ENCODE data around the gene S100A10.

Gene S100A10

GRCh38 chr1:152013664-152014237 is 20.1 kb upstream of the S100A10 start:
- no peak for DNase-seq (ENCODE audit: low read depth)

- DNase-seq (ENCODE audit: low read depth): no peak
Measured at GRCh38 chr1:152009691-152010090, 16.0 kb upstream of the S100A10 start.

GRCh38 chr1:152007047-152007446 is 13.4 kb upstream of the S100A10 start:
- DNase-seq (ENCODE audit: low read depth): no peak

- no peak for DNase-seq (ENCODE audit: low read depth)
Measured at GRCh38 chr1:152005360-152005912, 11.8 kb upstream of the S100A10 start.

- no peak for DNase-seq (ENCODE audit: low read depth)
Measured at GRCh38 chr1:152003846-152004442, 10.3 kb upstream of the S100A10 start.

GRCh38 chr1:152002960-152003359 is 9.3 kb upstream of the S100A10 start:
- DNase-seq (ENCODE audit: low read depth): no peak

GRCh38 chr1:152001631-152002584 is 8.2 kb upstream of the S100A10 start:
- peak; percentile 66 for DNase-seq (ENCODE audit: low read depth)

GRCh38 chr1:152000964-152001630 is 7.4 kb upstream of the S100A10 start:
- DNase-seq (ENCODE audit: low read depth): no peak

- no peak for DNase-seq (ENCODE audit: low read depth)
Measured at GRCh38 chr1:151998611-151999362, 5.1 kb upstream of the S100A10 start.

- DNase-seq (ENCODE audit: low read depth): no peak
Measured at GRCh38 chr1:151997284-151997570, 3.6 kb upstream of the S100A10 start.

- DNase-seq (ENCODE audit: low read depth): no peak
Measured at GRCh38 chr1:151995774-151996173, 2.1 kb upstream of the S100A10 start.

GRCh38 chr1:151994956-151995355 is 1.3 kb upstream of the S100A10 start:
- no peak for DNase-seq (ENCODE audit: low read depth)

GRCh38 chr1:151993084-151993733 is 450 bp downstream of the S100A10 start:
- DNase-seq (ENCODE audit: low read depth): peak; percentile 7

- no peak for DNase-seq (ENCODE audit: low read depth)
Measured at GRCh38 chr1:151992303-151993083, 1.2 kb downstream of the S100A10 start.

GRCh38 chr1:151991663-151992302 is 1.9 kb downstream of the S100A10 start:
- no peak for DNase-seq (ENCODE audit: low read depth)

- no peak for DNase-seq (ENCODE audit: low read depth)
Measured at GRCh38 chr1:151990856-151991198, 2.8 kb downstream of the S100A10 start.

GRCh38 chr1:151990058-151990855 is 3.4 kb downstream of the S100A10 start:
- no peak for DNase-seq (ENCODE audit: low read depth)

GRCh38 chr1:151989211-151989862 is 4.3 kb downstream of the S100A10 start:
- DNase-seq (ENCODE audit: low read depth): peak; percentile 19

Data from activated gamma-delta T cell treated with anti-CD3 and anti-CD28 coated beads, Interleukin-2, amount 50 U/mL, for 16 hours (primary cell).